Measurements from ENCODE around the gene CAMK2B.

The CAMK2B gene

DNA sequence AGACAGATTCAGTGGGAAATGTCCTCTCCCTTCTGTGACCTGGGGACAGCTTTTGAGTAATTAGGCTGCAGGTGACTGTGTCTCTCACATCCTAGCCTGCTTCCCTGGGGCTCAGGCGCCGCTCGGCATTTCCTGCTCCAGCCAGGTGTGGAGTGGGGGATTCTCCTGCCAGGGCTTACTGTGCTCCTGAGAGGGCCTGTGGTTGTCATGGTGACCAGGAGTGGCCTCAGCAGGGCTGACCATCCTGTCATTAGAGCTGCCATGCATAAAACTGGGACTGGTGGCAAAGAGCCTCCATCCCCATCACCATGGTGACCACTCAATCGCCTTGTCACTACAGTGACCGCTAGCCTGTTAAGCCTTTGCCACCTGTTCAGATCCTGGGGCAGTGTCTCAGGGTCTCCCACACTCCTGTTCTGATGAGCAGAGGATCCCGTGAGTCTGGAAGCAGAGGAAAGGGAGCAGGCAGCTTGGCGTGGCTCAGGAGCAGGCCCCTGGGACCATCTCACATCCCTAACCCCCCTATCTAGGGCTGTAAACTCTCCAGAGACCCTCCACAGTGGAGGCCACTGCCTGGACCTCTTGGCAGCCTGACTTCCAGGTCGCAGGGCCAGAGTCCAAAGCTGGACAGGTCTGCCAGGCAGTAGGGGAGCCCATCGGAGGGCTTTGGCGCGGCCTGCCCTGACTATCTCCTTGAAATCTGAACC, 136.0 kb downstream of the CAMK2B start, which contains the start of gene GCK:
Gene GCK (minus strand): TSS at position 154 of the 707 bp plus-strand sequence. CDS start 486 bp downstream, outside the sequence.
- Histone ChIP-seq H4K20me1 (ENCODE audit: low read depth, low read length) (no peaks in the 10 kb centered on the region), H3K79me2 (ENCODE audit: insufficient read depth, low read length) (no peaks in the 10 kb centered on the region), H3K9me2 (replicated peaks; ENCODE audit: insufficient read depth, low read length) (no peaks in the 10 kb centered on the region), H3K4me3 (ENCODE audit: insufficient read depth, low read length, poor library complexity, severe bottlenecking) (no peak within 1 kb of the TSS), H3K9ac (ENCODE audit: low read length) (no peak within 1 kb of the TSS), H3K27me3 (ENCODE audit: low read length) (no peaks in the 10 kb centered on the region), H3K36me3 (ENCODE audit: low read length) (no peaks in the 10 kb centered on the region), H3K4me2 (ENCODE audit: low read depth, low read length, poor library complexity, severe bottlenecking) (no peak within 1 kb of the TSS), H3F3A (ENCODE audit: insufficient read depth) (no peaks in the 10 kb centered on the region), H2AFZ (ENCODE audit: low read depth, low read length, severe bottlenecking) (no peak within 1 kb of the TSS), H3K9me3 (ENCODE audit: insufficient read depth, low read length) (no peaks in the 10 kb centered on the region), H3K27ac (ENCODE audit: low read depth, low read length) (no peak within 1 kb of the TSS)
- TF ChIP-seq EZH2phosphoT487 (conservative IDR thresholded peaks at IDR 0.05; ENCODE audit: low read length) (no peak), CTCF (IDR thresholded peaks at IDR 0.05; ENCODE audit: insufficient read depth, low read length, poor library complexity, severe bottlenecking) (no peak)

- TF ChIP-seq CTCF (IDR thresholded peaks at IDR 0.05; ENCODE audit: insufficient read depth, low read length, poor library complexity, severe bottlenecking) (no peak), EZH2phosphoT487 (conservative IDR thresholded peaks at IDR 0.05; ENCODE audit: low read length) (no peak)
- H3K36me3 ChIP-seq (ENCODE audit: low read length), result no peaks in the 10 kb centered on the region
- H3K27me3 ChIP-seq (ENCODE audit: low read length), result no peaks in the 10 kb centered on the region
Observed at GRCh38 chr7:44188480-44189225, 136.7 kb downstream of the CAMK2B start.

DNA sequence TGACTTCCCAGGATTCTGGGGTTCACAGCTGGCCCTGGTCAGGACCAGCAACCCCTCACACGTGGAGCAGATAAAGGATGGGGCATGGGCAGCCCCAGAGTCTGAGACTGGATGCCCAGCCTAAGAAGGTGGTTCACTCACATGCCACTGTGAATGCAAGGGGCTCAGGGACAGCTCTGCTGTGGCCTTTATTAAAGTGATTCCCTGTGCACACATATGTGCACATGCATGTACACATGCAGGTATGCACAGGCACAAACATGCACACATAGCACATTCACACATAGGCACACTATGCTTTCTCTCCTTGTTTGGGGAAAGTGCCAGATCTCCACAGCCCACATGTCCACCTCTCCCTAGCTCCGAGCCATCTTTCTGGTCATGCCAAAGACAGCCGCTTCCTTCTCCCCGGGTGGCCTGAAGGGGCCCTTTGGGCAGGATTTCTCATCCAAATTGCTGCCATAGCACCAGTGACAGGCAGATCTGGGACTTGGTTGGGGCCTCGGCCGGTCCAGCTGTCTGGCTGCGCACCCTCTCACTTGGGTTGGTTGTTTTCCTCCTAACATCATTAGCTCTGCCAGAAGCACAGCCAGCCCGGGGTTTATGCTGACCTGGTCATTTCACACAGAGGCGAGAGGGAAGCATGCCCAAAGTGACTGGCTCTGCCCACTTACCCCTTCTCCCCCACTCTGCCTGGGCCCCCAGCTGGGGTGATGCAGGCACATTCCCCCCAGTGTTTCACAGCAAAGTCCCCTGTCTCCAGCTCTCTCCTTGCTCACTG, 137.6 kb downstream of the CAMK2B start:
- no peaks in the 10 kb centered on the region for H3K9me2 ChIP-seq (replicated peaks; ENCODE audit: insufficient read depth, low read length)
- H3K4me2 ChIP-seq (ENCODE audit: low read depth, low read length, poor library complexity, severe bottlenecking), result no peak overlapping the region
- TF ChIP-seq CTCF (IDR thresholded peaks at IDR 0.05; ENCODE audit: insufficient read depth, low read length, poor library complexity, severe bottlenecking) (no peak), EZH2phosphoT487 (conservative IDR thresholded peaks at IDR 0.05; ENCODE audit: low read length) (no peak)
- H3K9ac ChIP-seq (ENCODE audit: low read length), result no peak overlapping the region
- peaks cover 6% of the 10 kb centered on the region; the same call in 1 of the 2 replicates for H3K9me3 ChIP-seq (ENCODE audit: insufficient read depth, low read length)
- no peaks in the 10 kb centered on the region for H4K20me1 ChIP-seq (ENCODE audit: low read depth, low read length)
- no peaks in the 10 kb centered on the region for H3F3A ChIP-seq (ENCODE audit: insufficient read depth)
- H3K79me2 ChIP-seq (ENCODE audit: insufficient read depth, low read length), result no peaks in the 10 kb centered on the region
- no peak overlapping the region for H3K27ac ChIP-seq (ENCODE audit: low read depth, low read length)
- no peak overlapping the region for H2AFZ ChIP-seq (ENCODE audit: low read depth, low read length, severe bottlenecking)
- no peak overlapping the region for H3K4me3 ChIP-seq (ENCODE audit: insufficient read depth, low read length, poor library complexity, severe bottlenecking)
- no peaks in the 10 kb centered on the region for H3K36me3 ChIP-seq (ENCODE audit: low read length)
- 0 out of 2 replicates have a peak, but pooled peaks cover 5% of the 10 kb centered on the region for H3K27me3 ChIP-seq (ENCODE audit: low read length)

More at GRCh38 chr7:44188480-44189225, 136.7 kb downstream of the CAMK2B start:
- Histone ChIP-seq H3K9me3 (ENCODE audit: insufficient read depth, low read length) (no peaks in the 10 kb centered on the region), H3K9me2 (replicated peaks; ENCODE audit: insufficient read depth, low read length) (no peaks in the 10 kb centered on the region), H3F3A (ENCODE audit: insufficient read depth) (no peaks in the 10 kb centered on the region), H3K9ac (ENCODE audit: low read length) (no peak overlapping the region), H3K4me2 (ENCODE audit: low read depth, low read length, poor library complexity, severe bottlenecking) (no peak overlapping the region), H4K20me1 (ENCODE audit: low read depth, low read length) (no peaks in the 10 kb centered on the region), H3K79me2 (ENCODE audit: insufficient read depth, low read length) (no peaks in the 10 kb centered on the region), H2AFZ (ENCODE audit: low read depth, low read length, severe bottlenecking) (no peak overlapping the region), H3K27ac (ENCODE audit: low read depth, low read length) (no peak overlapping the region), H3K4me3 (ENCODE audit: insufficient read depth, low read length, poor library complexity, severe bottlenecking) (no peak overlapping the region)
